HG03066 (cell line): ENCODE results near the gene BLVRA.
A peak's percentile ranks its signal among the peaks of the same experiment; 100 is the strongest.
"Not testable (repeated sequence)": the region's sequence is repeated elsewhere in the genome, so short reads cannot be mapped to it uniquely, and the experiment has no call there.

ENCODE experiments used
- ATAC-seq: cut with Tn5 transposase; IDR thresholded peaks from one replicate; pipeline ENCODE4 v1.9.1; 2021; ENCODE audit warnings: low read depth; ENCODE audit not compliant: unreplicated experiment

The BLVRA gene

DNA sequence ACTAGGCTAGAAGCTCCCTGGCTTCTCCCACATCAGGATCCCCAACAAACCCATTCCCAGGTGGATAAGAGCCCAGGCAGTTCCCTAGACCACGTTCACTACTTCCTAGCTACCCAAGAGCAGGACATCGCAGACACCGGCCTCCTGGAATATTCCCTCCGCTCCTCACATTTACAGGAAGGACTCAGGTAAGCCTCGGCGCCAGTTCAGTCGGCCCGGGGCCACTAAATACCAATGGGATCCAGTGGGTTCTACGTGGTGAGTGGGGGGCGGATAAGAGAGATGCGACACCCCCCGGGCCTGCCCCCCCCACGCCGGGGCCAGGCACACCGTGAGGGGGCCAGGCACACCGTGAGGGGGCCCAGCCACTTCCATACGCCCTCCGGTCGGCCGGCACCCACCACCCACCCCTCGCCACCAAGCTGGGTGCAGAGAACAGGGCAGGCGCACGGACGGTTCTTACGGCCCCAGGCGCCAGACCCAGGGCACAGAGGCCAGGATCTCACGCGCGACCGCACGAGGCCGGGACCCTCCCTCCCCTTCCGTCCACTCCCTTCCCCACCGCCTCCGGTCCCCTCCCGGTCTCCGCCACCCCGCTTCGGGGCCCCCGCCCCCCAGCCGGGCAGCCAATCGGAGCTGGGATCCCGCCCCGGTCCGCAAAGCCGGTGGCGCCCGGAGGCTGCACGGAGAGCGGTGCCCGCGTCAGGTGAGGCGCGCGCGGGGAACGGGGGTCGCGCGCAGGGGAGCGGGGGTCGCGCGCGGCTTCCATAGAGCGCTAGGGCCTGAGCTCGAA, at the start of gene BLVRA:
Gene BLVRA (plus strand): TSS at position 652 of the 793 bp plus-strand sequence. CDS start 12,479 bp downstream, outside the sequence.
- peak; percentile 76 for ATAC-seq

GRCh38 chr7:43711503-43711902, 47.0 kb upstream of the BLVRA start:
- no peak for ATAC-seq

DNA sequence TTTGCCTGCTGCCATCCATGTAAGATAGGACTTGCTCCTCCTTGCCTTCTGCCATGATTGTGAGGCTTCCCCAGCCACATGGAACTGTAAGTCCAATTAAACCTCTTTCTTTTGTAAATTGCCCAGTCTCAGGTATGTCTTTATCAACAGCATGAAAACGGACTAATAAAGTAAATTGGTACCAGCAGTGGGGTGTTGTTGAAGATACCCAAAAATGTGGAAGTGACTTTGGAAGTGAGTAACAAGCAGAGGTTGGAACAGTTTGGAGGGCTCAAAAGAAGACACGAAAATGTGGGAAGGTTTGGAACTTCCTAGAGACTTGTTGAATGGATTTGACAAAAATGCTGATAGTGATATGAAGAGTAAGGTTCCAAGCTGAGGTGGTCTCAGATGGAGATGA, 42.5 kb upstream of the BLVRA start:
- not testable (repeated sequence) for ATAC-seq

DNA sequence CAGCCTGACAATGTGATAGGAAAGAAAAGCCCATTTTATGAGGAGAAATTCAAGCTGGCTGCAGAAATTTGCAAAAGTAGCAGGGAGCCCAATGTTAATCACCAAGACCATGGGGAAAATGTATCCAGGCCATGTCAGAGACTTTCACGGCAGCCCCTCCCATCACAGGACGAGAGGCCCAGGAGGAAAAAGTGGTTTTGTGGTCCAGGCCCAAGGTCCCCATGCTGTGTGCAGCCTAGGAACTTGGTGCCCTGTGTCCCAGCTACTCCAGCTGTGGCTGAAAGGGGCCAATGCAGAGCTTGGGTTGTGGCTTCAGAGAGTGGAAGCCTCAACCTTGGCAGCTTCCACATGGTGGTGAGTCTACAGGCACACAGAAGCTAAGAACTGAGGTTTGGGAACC, 41.9 kb upstream of the BLVRA start:
- no peak for ATAC-seq

DNA sequence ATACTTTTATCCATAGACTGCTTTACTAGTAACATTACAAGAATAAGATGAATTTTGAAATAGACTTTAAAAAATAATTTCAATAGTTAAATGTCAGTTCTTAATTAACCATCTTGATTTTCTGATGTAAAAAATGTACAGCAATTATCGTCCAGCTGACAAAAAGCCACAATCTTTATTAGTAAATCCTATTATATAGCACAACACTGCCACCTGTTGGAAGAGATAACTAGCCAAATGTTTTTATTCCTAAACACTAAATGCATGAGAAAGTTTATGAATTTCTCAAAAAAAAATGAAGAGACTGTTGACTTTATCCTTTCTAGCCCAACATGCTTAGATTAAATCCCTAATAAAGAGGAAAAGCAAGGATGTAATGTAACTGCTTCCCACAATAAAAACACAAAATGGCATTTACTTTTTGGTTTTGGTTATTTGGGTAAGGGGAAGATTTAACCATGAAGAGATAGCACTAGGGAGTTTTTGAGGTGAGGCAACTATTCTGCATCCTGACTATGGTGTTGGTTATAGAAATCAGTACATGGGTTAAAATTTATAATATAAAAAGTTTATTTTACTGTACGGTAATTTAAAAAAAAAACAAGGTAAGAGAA, 37.2 kb upstream of the BLVRA start:
- no peak for ATAC-seq

- no peak for ATAC-seq
Measured at GRCh38 chr7:43723007-43723341, 35.5 kb upstream of the BLVRA start.

DNA sequence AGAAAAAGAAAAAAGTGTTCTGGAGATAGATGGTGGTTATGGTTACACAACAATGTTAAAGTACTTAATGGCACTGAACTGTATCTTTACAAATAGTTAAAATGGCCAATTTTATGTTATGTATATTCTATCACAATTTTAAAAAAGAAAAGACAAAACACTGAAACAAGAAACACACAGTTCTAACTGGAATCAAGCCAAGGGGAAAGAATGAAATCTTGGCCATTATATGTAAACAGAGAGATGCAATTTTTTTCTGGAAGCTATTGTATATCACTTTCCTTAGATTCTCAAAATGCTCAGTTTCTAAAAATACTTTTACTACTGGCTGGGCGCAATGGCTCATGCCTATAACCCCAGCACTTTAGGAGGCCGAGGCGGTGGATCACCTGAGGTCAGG, 33.2 kb upstream of the BLVRA start:
- ATAC-seq: no peak

DNA sequence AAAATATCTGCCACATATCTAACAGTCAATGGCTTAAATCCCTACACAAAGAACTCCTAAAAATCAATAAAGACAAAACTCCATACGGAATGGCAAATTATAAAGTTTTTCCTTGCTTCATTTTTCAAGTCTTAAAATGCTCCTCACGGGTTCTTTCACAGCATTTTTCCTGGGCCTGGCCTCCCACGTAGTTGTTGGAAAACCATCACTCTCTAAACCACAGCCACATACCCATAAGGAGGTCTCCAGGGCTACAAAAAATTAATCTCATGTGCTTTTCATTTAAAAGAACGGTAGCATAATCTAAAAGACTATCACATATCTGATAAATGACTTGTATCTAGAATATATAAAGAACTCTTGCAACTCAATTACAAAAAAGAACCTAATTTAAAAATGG, 32.0 kb upstream of the BLVRA start:
- ATAC-seq: no peak

DNA sequence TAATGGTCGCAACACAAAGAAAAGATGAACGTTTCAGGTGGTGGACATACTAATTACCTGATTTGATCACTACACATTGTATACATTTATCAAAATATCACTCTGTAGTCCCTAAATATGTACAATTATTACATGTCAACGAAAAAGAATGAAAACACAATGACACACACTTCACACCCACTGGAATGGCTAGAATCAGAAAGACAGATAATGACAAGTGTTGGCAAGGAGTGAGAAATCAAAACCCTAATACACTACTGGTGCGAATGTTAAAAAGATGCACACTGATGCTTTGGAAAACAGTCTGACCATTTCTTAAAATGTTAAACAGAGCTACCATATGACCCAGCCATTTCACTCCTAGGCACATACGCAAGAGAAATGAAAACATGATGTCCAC, 31.5 kb upstream of the BLVRA start:
- ATAC-seq: no peak

DNA sequence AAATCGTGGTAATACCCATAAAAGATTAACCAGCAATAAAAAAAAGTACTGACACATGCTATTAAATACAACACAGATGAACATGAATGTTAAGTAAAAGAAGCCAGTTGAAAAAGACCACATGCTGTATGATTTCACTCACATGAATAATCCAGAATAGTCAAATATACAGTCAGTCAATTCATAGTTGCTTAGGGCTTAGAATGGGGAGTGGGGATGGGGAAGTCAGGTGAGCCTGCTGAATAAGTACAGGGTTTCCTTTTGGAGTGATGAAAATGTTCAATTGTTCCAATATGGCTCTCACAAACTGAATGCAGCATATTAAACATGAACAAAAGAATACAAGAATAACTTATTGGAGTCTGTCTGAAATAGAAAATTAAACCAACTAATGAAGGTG, 31.0 kb upstream of the BLVRA start:
- ATAC-seq: no peak

GRCh38 chr7:43729214-43729923, 29.1 kb upstream of the BLVRA start, which contains the start of gene COA1:
Gene COA1, minus strand, starts transcription at chr7:43729523. Its CDS starts 80,909 bp downstream, at chr7:43648614.
- peak; percentile 81 for ATAC-seq

DNA sequence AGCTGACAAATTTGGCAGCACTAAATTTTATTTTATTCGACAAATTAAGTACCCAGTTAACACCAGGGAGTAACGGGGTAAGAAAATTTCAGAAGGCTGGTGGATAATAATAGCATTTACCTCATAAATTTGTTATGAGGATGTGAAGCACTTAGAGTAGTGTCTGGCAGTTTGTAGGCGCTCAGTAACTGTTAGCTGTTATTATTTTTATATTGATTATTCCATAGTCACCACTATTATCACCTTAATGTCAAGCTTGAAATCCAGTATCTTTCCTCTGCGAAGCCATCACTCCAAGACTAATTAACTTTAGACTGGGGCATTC, 28.6 kb upstream of the BLVRA start:
- peak; percentile 14 for ATAC-seq

- ATAC-seq: not testable (repeated sequence)
Measured at GRCh38 chr7:43731494-43731893, 27.0 kb upstream of the BLVRA start.

DNA sequence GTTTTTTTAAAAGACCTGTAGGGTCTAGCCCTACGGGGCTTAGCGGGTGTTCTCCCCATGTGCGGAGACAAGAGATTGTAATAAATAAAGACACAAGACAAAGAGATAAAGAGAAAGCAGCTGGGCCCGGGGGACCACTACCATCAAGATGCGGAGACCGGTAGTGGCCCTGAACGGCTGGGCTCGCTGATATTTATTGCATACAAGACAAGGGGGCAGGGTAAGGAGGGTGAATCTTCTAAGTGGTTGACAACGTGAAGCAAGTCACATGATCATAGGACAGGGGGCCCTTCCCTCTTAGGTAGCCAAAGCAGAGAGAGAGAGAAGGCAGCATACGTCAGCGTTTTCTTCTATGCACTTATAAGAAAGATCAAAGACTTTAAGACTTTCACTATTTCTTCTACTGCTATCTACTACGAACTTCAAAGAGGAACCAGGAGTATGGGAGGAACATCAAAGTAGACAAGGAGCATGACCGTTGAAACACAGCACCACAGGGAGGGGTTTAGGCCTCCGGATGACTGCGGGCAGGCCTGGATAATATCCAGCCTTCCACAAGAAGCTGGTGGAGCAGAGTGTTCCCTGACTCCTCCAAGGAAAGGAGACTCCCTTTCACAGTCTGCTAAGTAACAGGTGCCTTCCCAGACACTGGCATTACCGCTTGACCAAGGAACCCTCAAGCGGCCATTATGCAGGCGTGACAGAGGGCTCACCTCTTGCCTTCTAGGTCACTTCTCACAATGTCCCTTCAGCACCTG, 23.7 kb upstream of the BLVRA start:
- not testable (repeated sequence) for ATAC-seq

GRCh38 chr7:43735403-43735801, 23.1 kb upstream of the BLVRA start:
- no peak for ATAC-seq

DNA sequence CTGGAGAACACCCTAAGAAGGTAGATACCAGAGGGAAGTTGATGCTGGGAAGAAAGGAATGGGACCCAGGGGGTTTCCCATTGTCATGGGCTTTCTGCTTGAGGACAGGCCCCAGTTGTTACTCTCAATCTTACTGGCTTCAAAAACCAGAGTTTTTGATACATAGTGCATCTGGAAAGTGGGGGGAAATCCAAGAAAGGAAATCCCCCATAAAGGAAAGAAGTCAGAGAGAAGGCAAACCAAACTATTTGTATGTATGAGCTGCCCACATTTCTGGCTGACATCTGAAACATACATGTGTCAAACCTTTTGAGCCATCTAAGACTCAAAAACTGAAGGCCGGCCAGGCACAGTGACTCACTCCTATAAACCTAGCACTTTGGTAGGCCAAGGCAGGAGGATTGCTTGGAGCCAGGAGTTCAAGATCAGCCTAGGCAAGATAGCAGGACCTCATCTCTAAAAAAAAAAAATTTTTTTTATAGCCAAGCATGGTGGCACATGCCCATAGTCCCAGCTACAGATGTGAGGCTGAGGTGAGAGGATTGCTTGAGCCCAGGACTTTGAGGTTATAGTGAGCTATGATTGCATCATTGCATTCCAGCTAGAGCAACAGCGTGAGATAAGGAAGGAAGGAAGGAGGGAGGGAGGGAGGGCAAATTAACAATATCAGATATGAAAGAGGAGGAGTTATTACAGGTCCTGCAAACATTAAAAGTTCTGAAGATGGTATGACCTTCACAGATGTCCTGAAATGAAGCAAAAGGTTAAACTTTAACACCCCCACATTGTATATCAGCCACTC, 22.5 kb upstream of the BLVRA start:
- ATAC-seq: no peak

DNA sequence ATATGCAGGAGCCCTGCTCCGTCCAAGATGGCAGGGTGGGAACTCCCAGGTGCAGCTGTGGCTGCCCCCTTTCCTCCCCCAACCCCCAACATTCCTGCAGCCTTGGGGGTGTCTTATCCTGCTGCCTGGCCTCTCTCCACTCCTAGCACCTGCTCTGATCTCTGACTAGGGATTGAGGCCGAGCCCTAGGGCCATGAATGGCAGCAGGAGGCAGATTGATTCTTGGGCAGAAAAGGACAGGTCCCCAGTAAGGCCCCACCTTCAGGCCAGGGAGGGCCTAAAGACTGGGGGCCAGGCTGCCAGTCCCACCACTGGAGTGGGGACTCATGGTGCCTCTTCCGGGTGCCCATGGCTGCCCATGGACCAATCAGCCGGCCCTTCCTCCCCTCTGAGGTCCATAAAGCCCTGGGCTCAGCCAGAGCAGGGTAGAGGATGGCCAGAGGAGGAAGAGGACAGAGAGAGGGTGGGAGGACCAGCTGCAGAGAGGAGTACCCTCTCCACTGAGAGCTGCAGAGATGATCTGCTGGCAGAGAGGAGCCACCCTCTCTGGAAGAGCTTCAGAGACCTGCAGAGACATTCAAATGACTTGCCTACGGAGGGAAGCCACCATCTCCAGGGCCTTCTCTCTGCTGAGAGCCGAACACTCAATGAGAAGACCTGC, 20.9 kb upstream of the BLVRA start:
- ATAC-seq: no peak

DNA sequence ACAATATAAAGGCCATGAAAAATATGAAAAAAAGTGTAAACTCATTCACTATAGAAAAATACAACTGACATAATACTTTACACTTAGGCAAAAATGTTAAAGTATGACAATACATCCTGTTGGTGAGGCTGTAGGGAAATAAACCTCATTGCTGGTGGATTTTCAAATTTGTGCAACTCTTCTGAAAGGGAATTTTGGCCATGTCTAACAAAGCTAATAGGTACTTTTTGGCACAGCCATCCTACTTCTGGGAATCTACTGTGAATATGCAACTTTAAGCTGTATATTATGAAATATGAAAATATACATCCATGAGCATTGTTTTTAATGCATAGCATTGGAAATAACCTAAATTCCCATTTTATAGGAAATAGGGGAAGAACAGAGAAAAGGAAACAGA, 15.8 kb upstream of the BLVRA start:
- ATAC-seq: no peak

DNA sequence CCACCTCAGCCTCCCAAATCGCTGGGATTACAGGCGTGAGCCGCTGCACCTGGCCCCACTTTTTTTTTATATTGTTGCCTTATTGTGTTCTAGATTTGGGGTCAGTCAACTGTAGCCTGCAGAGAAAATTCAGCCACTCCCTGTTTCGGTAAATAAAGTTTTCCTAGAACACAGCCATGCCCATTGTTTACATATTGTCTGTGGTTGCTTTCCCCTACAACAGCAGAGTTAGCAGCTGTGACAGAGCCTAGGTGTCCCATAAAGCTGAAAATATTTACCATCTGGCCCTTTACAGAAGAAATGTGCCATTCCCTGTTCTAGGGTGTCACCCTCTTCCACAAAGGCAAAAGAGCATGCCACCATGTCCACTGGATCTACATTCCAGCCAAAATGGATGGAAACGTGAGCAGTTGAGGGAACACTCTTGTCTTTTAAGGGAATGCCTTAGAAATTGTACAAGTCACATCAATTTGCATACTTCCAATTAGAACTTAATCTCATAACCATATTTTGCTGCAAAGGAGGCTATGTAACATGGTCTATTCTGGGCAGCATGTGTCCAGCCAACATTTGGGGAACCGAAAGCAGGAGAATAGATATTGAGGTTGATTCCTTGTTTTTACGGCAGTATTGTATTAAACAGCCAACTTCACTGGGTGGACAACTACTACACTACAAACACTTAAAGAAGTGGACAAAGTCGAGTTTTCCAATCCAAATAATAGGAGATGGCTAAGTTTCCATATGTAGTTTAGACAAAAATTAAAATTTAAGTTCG, 11.0 kb upstream of the BLVRA start:
- ATAC-seq: no peak
